Measurements from ENCODE around the gene TUBA1B. TPM values are rescaled to one million over a fixed set of nuclear protein-coding genes. Genes with fewer than 3 reads are reported as not detected.
A peak's percentile ranks its signal among the peaks of the same experiment; 100 is the strongest.

TUBA1B gene
- total and polyA plus RNA-seq, 4 donors, result 403 to 813 (median 645) TPM

- H3K4me1 ChIP-seq (ENCODE audit: control insufficient read depth in 1 of 2, insufficient read depth in 2 of 2, low read length in 2 of 2), result no peaks in the 10 kb centered on the region
- H3K27ac ChIP-seq (ENCODE audit: low read depth in 1 of 2, low read length in 2 of 2), result no peak overlapping the region
- WGBS, 2 donors, result 87 to 89% methylated on average over 3 of the region's 3 CpGs
- intact Hi-C loops (cut with DNase I), result no loop called here
- H3K4me3 ChIP-seq (ENCODE audit: low read length in 2 of 2), result no peak overlapping the region
- ATAC-seq (ENCODE audit: low FRiP score) (no peak), DNase-seq (peak in 1 of 2 donors; percentile 43)
- no peaks in the 10 kb centered on the region for H3K27me3 ChIP-seq (ENCODE audit: control insufficient read depth in 1 of 2, insufficient read depth in 2 of 2, low read length in 1 of 2)
- H3K9me3 ChIP-seq (ENCODE audit: control insufficient read depth, low read length), result no peaks in the 10 kb centered on the region
- peaks cover 9 to 14% of the 10 kb centered on the region in 2 donors for H3K36me3 ChIP-seq (ENCODE audit: control insufficient read depth in 1 of 2, insufficient read depth in 2 of 2, low read length in 1 of 2)
Observed at GRCh38 chr12:49097381-49097780, 33.8 kb downstream of the TUBA1B start.

- H3K9me3 ChIP-seq (ENCODE audit: control insufficient read depth, low read length), result no peaks in the 10 kb centered on the region
- H3K36me3 ChIP-seq (ENCODE audit: control insufficient read depth in 1 of 2, insufficient read depth in 2 of 2, low read length in 1 of 2), result peaks cover 0 to 3% of the 10 kb centered on the region in 2 donors
- 32 to 49% methylated on average over 2 of the region's 2 CpGs for WGBS, 2 donors
- ATAC-seq (ENCODE audit: low FRiP score) (no peak), DNase-seq (peak in 1 of 2 donors; percentile 68)
- no peak overlapping the region for H3K27ac ChIP-seq (ENCODE audit: low read depth in 1 of 2, low read length in 2 of 2)
- no peaks in the 10 kb centered on the region for H3K27me3 ChIP-seq (ENCODE audit: control insufficient read depth in 1 of 2, insufficient read depth in 2 of 2, low read length in 1 of 2)
- intact Hi-C loops (cut with DNase I), result no loop called here
- H3K4me3 ChIP-seq (ENCODE audit: low read length in 2 of 2), result no peak overlapping the region
- no peaks in the 10 kb centered on the region for H3K4me1 ChIP-seq (ENCODE audit: control insufficient read depth in 1 of 2, insufficient read depth in 2 of 2, low read length in 2 of 2)
Observed at GRCh38 chr12:49094975-49095365, 36.2 kb downstream of the TUBA1B start.

DNA sequence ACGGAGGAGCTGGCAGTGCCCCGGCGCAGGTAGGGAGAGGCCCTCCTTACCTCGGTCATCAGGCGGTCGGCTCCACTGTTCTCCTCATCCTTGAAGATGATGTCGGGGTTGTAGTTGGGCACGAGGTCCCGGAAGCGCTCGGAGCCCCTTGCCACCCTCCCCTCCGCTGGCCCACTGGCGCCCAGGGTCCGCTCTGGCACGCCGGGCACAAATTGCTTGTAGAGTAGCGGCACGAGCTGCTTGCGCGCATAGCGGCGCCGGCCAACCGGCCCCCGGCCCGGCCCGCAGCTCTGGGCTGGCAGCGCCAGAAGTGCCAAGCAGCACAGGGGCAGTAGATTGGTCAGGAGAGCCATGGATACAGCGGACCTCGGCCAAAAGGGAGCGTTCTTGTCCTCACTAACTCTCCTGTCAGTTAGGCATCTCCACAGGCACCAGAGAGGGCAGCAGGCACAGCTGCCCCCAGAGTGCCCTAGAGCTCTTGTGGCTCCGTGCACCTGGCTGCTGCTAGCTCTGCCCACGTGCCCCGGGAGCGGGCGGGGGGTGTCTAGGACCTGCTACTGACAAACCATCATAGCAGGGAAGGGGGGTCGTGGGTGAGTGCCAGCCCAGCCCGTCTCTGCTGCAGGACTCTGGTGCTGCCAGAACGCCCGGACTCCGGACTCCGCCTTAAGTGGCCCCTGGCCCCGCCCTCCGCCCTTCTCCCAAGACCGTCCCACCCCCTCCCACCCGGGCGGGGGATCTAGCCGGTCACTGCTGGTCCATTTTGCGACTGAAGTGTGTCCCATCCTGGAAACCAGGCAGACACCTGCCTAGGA lies 36.8 kb downstream of the TUBA1B start, which contains the start of gene DHH:
Gene DHH (minus strand): TSS at position 642 of the 815 bp plus-strand sequence. CDS start 289 bp downstream, at position 353.
- intact Hi-C loops (cut with DNase I), result no loop called here
- H3K36me3 ChIP-seq (ENCODE audit: control insufficient read depth in 1 of 2, insufficient read depth in 2 of 2, low read length in 1 of 2), result peaks cover 0 to 3% of the 10 kb centered on the region in 2 donors
- H3K27ac ChIP-seq (ENCODE audit: low read depth in 1 of 2, low read length in 2 of 2), result no peak within 1 kb of the TSS
- H3K27me3 ChIP-seq (ENCODE audit: control insufficient read depth in 1 of 2, insufficient read depth in 2 of 2, low read length in 1 of 2), result no peaks in the 10 kb centered on the region
- no peaks in the 10 kb centered on the region for H3K9me3 ChIP-seq (ENCODE audit: control insufficient read depth, low read length)
- no peak within 1 kb of the TSS for H3K4me3 ChIP-seq (ENCODE audit: low read length in 2 of 2)
- peak; percentile 67 to 81 for DNase-seq
- no peaks in the 10 kb centered on the region for H3K4me1 ChIP-seq (ENCODE audit: control insufficient read depth in 1 of 2, insufficient read depth in 2 of 2, low read length in 2 of 2)
- peak; percentile 47 for ATAC-seq (ENCODE audit: low FRiP score)
- WGBS, 2 donors, result 1% methylated on average over 48 to 49 of the region's 49 CpGs

- Histone ChIP-seq H3K4me1 (ENCODE audit: control insufficient read depth in 1 of 2, insufficient read depth in 2 of 2, low read length in 2 of 2) (no peaks in the 10 kb centered on the region), H3K9me3 (ENCODE audit: control insufficient read depth, low read length) (no peaks in the 10 kb centered on the region), H3K27ac (ENCODE audit: low read depth in 1 of 2, low read length in 2 of 2) (no peak overlapping the region), H3K4me3 (ENCODE audit: low read length in 2 of 2) (no peak overlapping the region), H3K36me3 (ENCODE audit: control insufficient read depth in 1 of 2, insufficient read depth in 2 of 2, low read length in 1 of 2) (peaks cover 0 to 3% of the 10 kb centered on the region in 2 donors), H3K27me3 (ENCODE audit: control insufficient read depth in 1 of 2, insufficient read depth in 2 of 2, low read length in 1 of 2) (no peaks in the 10 kb centered on the region)
- ATAC-seq (ENCODE audit: low FRiP score) (no peak), DNase-seq (peak in 1 of 2 donors; percentile 71)
- intact Hi-C loops (cut with DNase I), result no loop called here
- WGBS, 2 donors, result 3 to 10% methylated on average over 9 of the region's 9 CpGs
Observed at GRCh38 chr12:49093792-49094159, 37.4 kb downstream of the TUBA1B start.

- no peaks in the 10 kb centered on the region for H3K4me1 ChIP-seq (ENCODE audit: control insufficient read depth in 1 of 2, insufficient read depth in 2 of 2, low read length in 2 of 2)
- H3K9me3 ChIP-seq (ENCODE audit: control insufficient read depth, low read length), result no peaks in the 10 kb centered on the region
- DNase-seq (peak in 1 of 2 donors; percentile 10), ATAC-seq (ENCODE audit: low FRiP score) (no peak)
- no peaks in the 10 kb centered on the region for H3K27me3 ChIP-seq (ENCODE audit: control insufficient read depth in 1 of 2, insufficient read depth in 2 of 2, low read length in 1 of 2)
- H3K27ac ChIP-seq (ENCODE audit: low read depth in 1 of 2, low read length in 2 of 2), result no peak overlapping the region
- H3K36me3 ChIP-seq (ENCODE audit: control insufficient read depth in 1 of 2, insufficient read depth in 2 of 2, low read length in 1 of 2), result peaks cover 0 to 3% of the 10 kb centered on the region in 2 donors
- intact Hi-C loops (cut with DNase I), result no loop called here
- H3K4me3 ChIP-seq (ENCODE audit: low read length in 2 of 2), result no peak overlapping the region
- 72 to 75% methylated on average over 4 of the region's 4 CpGs for WGBS, 2 donors
Observed at GRCh38 chr12:49092816-49093406, 38.3 kb downstream of the TUBA1B start.

- H3K4me1 ChIP-seq (ENCODE audit: control insufficient read depth in 1 of 2, insufficient read depth in 2 of 2, low read length in 2 of 2), result no peaks in the 10 kb centered on the region
- no peak overlapping the region for H3K27ac ChIP-seq (ENCODE audit: low read depth in 1 of 2, low read length in 2 of 2)
- no peaks in the 10 kb centered on the region for H3K36me3 ChIP-seq (ENCODE audit: control insufficient read depth in 1 of 2, insufficient read depth in 2 of 2, low read length in 1 of 2)
- ATAC-seq (ENCODE audit: low FRiP score) (no peak), DNase-seq (peak; percentile 61 to 81)
- H3K27me3 ChIP-seq (ENCODE audit: control insufficient read depth in 1 of 2, insufficient read depth in 2 of 2, low read length in 1 of 2), result no peaks in the 10 kb centered on the region
- H3K9me3 ChIP-seq (ENCODE audit: control insufficient read depth, low read length), result no peaks in the 10 kb centered on the region
- WGBS, 2 donors, result 15 to 18% methylated on average over 29 to 32 of the region's 32 CpGs
- no peak overlapping the region for H3K4me3 ChIP-seq (ENCODE audit: low read length in 2 of 2)
- intact Hi-C loops (cut with DNase I), result no loop called here
Observed at GRCh38 chr12:49092086-49092815, 38.9 kb downstream of the TUBA1B start.

- DNase-seq (no peak), ATAC-seq (ENCODE audit: low FRiP score) (no peak)
- H3K27me3 ChIP-seq (ENCODE audit: control insufficient read depth in 1 of 2, insufficient read depth in 2 of 2, low read length in 1 of 2), result no peaks in the 10 kb centered on the region
- no peaks in the 10 kb centered on the region for H3K36me3 ChIP-seq (ENCODE audit: control insufficient read depth in 1 of 2, insufficient read depth in 2 of 2, low read length in 1 of 2)
- H3K4me3 ChIP-seq (ENCODE audit: low read length in 2 of 2), result no peak overlapping the region
- no peaks in the 10 kb centered on the region for H3K4me1 ChIP-seq (ENCODE audit: control insufficient read depth in 1 of 2, insufficient read depth in 2 of 2, low read length in 2 of 2)
- no peaks in the 10 kb centered on the region for H3K9me3 ChIP-seq (ENCODE audit: control insufficient read depth, low read length)
- intact Hi-C loops (cut with DNase I), result no loop called here
- H3K27ac ChIP-seq (ENCODE audit: low read depth in 1 of 2, low read length in 2 of 2), result no peak overlapping the region
- 2 to 6% methylated on average over 14 of the region's 14 CpGs for WGBS, 2 donors
Observed at GRCh38 chr12:49091836-49092085, 39.4 kb downstream of the TUBA1B start.

GRCh38 chr12:49091056-49091835 lies 39.9 kb downstream of the TUBA1B start:
- no peak for ATAC-seq (ENCODE audit: low FRiP score)
- Histone ChIP-seq H3K4me1 (ENCODE audit: control insufficient read depth in 1 of 2, insufficient read depth in 2 of 2, low read length in 2 of 2) (no peaks in the 10 kb centered on the region), H3K4me3 (ENCODE audit: low read length in 2 of 2) (no peak overlapping the region), H3K9me3 (ENCODE audit: control insufficient read depth, low read length) (no peaks in the 10 kb centered on the region), H3K27ac (ENCODE audit: low read depth in 1 of 2, low read length in 2 of 2) (no peak overlapping the region), H3K36me3 (ENCODE audit: control insufficient read depth in 1 of 2, insufficient read depth in 2 of 2, low read length in 1 of 2) (no peaks in the 10 kb centered on the region), H3K27me3 (ENCODE audit: control insufficient read depth in 1 of 2, insufficient read depth in 2 of 2, low read length in 1 of 2) (no peaks in the 10 kb centered on the region)
- intact Hi-C loops (cut with DNase I), result no loop called here
- 40 to 43% methylated on average over 40 to 41 of the region's 41 CpGs for WGBS, 2 donors
- DNase-seq, result peak in 1 of 2 donors; percentile 78

All from aorta (tissue), 5 donors.